Motor neuron (in vitro differentiated cells): ENCODE measurements around the gene ZNF548. TPM values are rescaled to one million over a fixed set of nuclear protein-coding genes. Genes with fewer than 3 reads are reported as not detected.

Experiments
- ATAC-seq, 8 experiments: fragments of 200-7000 bp; cut with Tn5 transposase; replicated peaks in 6 of 8; 2 replicates each; pipeline ENCODE4 v1.8.0; 2021; ENCODE audit warnings: mild to moderate bottlenecking in 8 of 8, moderate library complexity in 8 of 8
- H3K27ac ChIP-seq, 2 donors: fragments of 250-450 bp; sonication (Bioruptor Pico); 2 replicates each; pipeline ENCODE4 v1.9.0; 2021; ENCODE audit warnings: antibody characterized with exemption in 2 of 2, mild to moderate bottlenecking in 2 of 2, moderate library complexity in 1 of 2
- H3K4me1 ChIP-seq, 2 donors: fragments of 250-450 bp; sonication (Bioruptor Pico); replicated peaks in 1 of 2; 2 replicates each; pipeline ENCODE4 v1.6.1; 2021; ENCODE audit warnings: antibody characterized with exemption in 2 of 2, mild to moderate bottlenecking in 2 of 2, moderate library complexity in 1 of 2
- H3K4me3 ChIP-seq, 5 donors: fragments of 250-450 bp; sonication (Bioruptor Pico); 2 replicates each; pipeline ENCODE4 v1.9.0; 2021; ENCODE audit warnings: antibody characterized with exemption in 5 of 5, mild to moderate bottlenecking in 5 of 5, moderate library complexity in 4 of 5
- WGBS, 10 experiments: fragments of 450-650 bp; shearing (Covaris generic); methylation state at CpG; one replicate each; pipeline ENCODE4 v1.0.0; 2022; 5-methylcytosine and 5-hydroxymethylcytosine counted together
- in situ Hi-C, 9 experiments: fragments of 400-800 bp; cut with MboI; loops; one replicate each; pipeline ENCODE4 v1.15.0; 2021; ENCODE audit warnings: low sequenced_read_pairs in 9 of 9, low pct_unique_long_range_greater_than_20kb in 2 of 9; ENCODE audit not compliant: unreplicated experiment in 9 of 9
- total RNA-seq, 8 experiments: library from RNA; unstranded; fragments of 300-600 nt; gene quantifications; 2 replicates each; pipeline versions ENCODE4 v1.2.3 to v1.2.4, GENCODE V29; 2022

Gene ZNF548
- total RNA-seq, result 10 to 100 TPM in 7 of 8 experiments, 1 to 10 TPM in 1; 9.9 to 35.5 (median 25.4) TPM

- peak within 1 kb of the TSS; percentile 70 to 88 (median 76) for H3K4me3 ChIP-seq
- ATAC-seq, result peak; percentile 93 to 97 (median 94)
- in situ Hi-C loops, result no loop called here
- H3K4me1 ChIP-seq, result peaks cover 7 to 20% of the 10 kb centered on the region in 2 donors
- H3K27ac ChIP-seq, result peak within 1 kb of the TSS; percentile 94 to 96
- WGBS, 10 experiments, result 0 to 5% (median 0%) methylated on average over 1 to 16 of the region's 50 CpGs; no CpG with 5 or more reads in 4 of the 10 experiments
Observed at GRCh38 chr19:57389730-57390598, at the start of gene ZNF548. Gene ZNF548, plus strand, starts transcription at chr19:57389854. Its CDS starts 246 bp downstream, at chr19:57390100.

- H3K4me3 ChIP-seq, result no peak overlapping the region
- no peak for ATAC-seq
- in situ Hi-C loops, result no loop called here
- H3K27ac ChIP-seq, result no peak overlapping the region
- 31 to 94% (median 48%) methylated on average over 2 to 6 of the region's 6 CpGs for WGBS, 10 experiments
- H3K4me1 ChIP-seq, result no peaks in the 10 kb centered on the region
Observed at GRCh38 chr19:57342582-57342981, 47.1 kb upstream of the ZNF548 start.

- 0 to 100% (median 61%) methylated on average over 1 to 3 of the region's 3 CpGs; no CpG with 5 or more reads in 2 of the 10 experiments for WGBS, 10 experiments
- Histone ChIP-seq H3K27ac (no peak overlapping the region), H3K4me1 (peaks cover 7 to 14% of the 10 kb centered on the region in 2 donors), H3K4me3 (no peak overlapping the region)
- in situ Hi-C loops, result no loop called here
- peak in 3 of 8 experiments; percentile 2 to 37 (median 21) for ATAC-seq
Observed at GRCh38 chr19:57348136-57348535, 41.5 kb upstream of the ZNF548 start.

- peaks cover 7 to 14% of the 10 kb centered on the region in 2 donors for H3K4me1 ChIP-seq
- in situ Hi-C loops, result no loop called here
- peak within 1 kb of the TSS; percentile 84 to 93 (median 89) for H3K4me3 ChIP-seq
- 0 to 5% (median 0%) methylated on average over 1 to 27 of the region's 57 CpGs; no CpG with 5 or more reads in 5 of the 10 experiments for WGBS, 10 experiments
- ATAC-seq, result peak; percentile 91 to 100 (median 100)
- peak within 1 kb of the TSS; percentile 53 to 64 for H3K27ac ChIP-seq
Observed at GRCh38 chr19:57350877-57351805, 38.5 kb upstream of the ZNF548 start, which contains the start of gene ZNF304. Gene ZNF304, plus strand, starts transcription at chr19:57351271. Its CDS starts 394 bp downstream, at chr19:57351665.

- in situ Hi-C loops, result no loop called here
- Histone ChIP-seq H3K4me3 (peak overlapping the region; percentile 84 to 93 (median 89)), H3K27ac (peak overlapping the region in 1 of 2 donors; percentile 53), H3K4me1 (peaks cover 7 to 14% of the 10 kb centered on the region in 2 donors)
- 0 to 60% (median 13%) methylated on average over 1 to 6 of the region's 7 CpGs; no CpG with 5 or more reads in 2 of the 10 experiments for WGBS, 10 experiments
- ATAC-seq, result peak in 3 of 8 experiments; percentile 1 to 16 (median 13)
Observed at GRCh38 chr19:57351867-57352266, 37.8 kb upstream of the ZNF548 start.

- no peak for ATAC-seq
- no peak overlapping the region for H3K27ac ChIP-seq
- H3K4me1 ChIP-seq, result peaks cover 7 to 12% of the 10 kb centered on the region in 2 donors
- no peak overlapping the region for H3K4me3 ChIP-seq
- in situ Hi-C loops, result no loop called here
- 72 to 100% (median 90%) methylated on average over 1 to 3 of the region's 4 CpGs; no CpG with 5 or more reads in 5 of the 10 experiments for WGBS, 10 experiments
Observed at GRCh38 chr19:57355916-57356315, 33.7 kb upstream of the ZNF548 start.

- 85 to 100% (median 100%) methylated on average over 1 to 5 of the region's 5 CpGs; no CpG with 5 or more reads in 1 of the 10 experiments for WGBS, 10 experiments
- in situ Hi-C loops, result no loop called here
- Histone ChIP-seq H3K4me1 (peaks cover 4 to 6% of the 10 kb centered on the region in 2 donors), H3K4me3 (no peak overlapping the region), H3K27ac (no peak overlapping the region)
- no peak for ATAC-seq
Observed at GRCh38 chr19:57357406-57357805, 32.2 kb upstream of the ZNF548 start.

GRCh38 chr19:57359300-57359699 is 30.4 kb upstream of the ZNF548 start:
- Histone ChIP-seq H3K4me1 (peaks cover 0 to 3% of the 10 kb centered on the region in 2 donors), H3K4me3 (no peak overlapping the region), H3K27ac (no peak overlapping the region)
- in situ Hi-C loops, result no loop called here
- ATAC-seq, result no peak

GRCh38 chr19:57362419-57362818 is 27.2 kb upstream of the ZNF548 start:
- in situ Hi-C loops, result no loop called here
- 57 to 100% (median 80%) methylated on average over 1 to 2 of the region's 2 CpGs; no CpG with 5 or more reads in 3 of the 10 experiments for WGBS, 10 experiments
- Histone ChIP-seq H3K4me1 (peaks cover 5 to 6% of the 10 kb centered on the region in 2 donors), H3K4me3 (peak overlapping the region; percentile 37 to 90 (median 76)), H3K27ac (peak overlapping the region; percentile 81 to 87)
- no peak for ATAC-seq

- peak within 1 kb of the TSS; percentile 81 to 93 for H3K27ac ChIP-seq
- ATAC-seq, result peak; percentile 92 to 97 (median 96)
- 0 to 9% (median 0%) methylated on average over 1 to 20 of the region's 47 CpGs; no CpG with 5 or more reads in 4 of the 10 experiments for WGBS, 10 experiments
- in situ Hi-C loops, result no loop called here
- peaks cover 5 to 6% of the 10 kb centered on the region in 2 donors for H3K4me1 ChIP-seq
- H3K4me3 ChIP-seq, result peak within 1 kb of the TSS; percentile 56 to 90 (median 76)
Observed at GRCh38 chr19:57362997-57363687, 26.5 kb upstream of the ZNF548 start, which contains the start of the genes TRAPPC2B and ZNF547. Gene TRAPPC2B, plus strand, starts transcription at chr19:57363551. Its CDS starts 1,283 bp downstream, at chr19:57364834. Gene ZNF547, plus strand, starts transcription at chr19:57363551. Its CDS starts 5,005 bp downstream, at chr19:57368556.

- ATAC-seq, result peak in 2 of 8 experiments; percentile 6 to 12
- WGBS, 10 experiments, result 0 to 2% (median 0%) methylated on average over 1 to 6 of the region's 18 CpGs; no CpG with 5 or more reads in 2 of the 10 experiments
- Histone ChIP-seq H3K4me1 (peaks cover 5 to 6% of the 10 kb centered on the region in 2 donors), H3K27ac (peak overlapping the region; percentile 81 to 93), H3K4me3 (peak overlapping the region; percentile 56 to 90 (median 76))
- in situ Hi-C loops, result no loop called here
Observed at GRCh38 chr19:57363688-57364181, 25.9 kb upstream of the ZNF548 start.
